ENCODE results near the gene RHO. TPM values are rescaled to one million over a fixed set of nuclear protein-coding genes. Genes with fewer than 3 reads are reported as not detected.

RHO gene
- total RNA-seq, 1 experiment from 2014 or later = not detected

- no peak overlapping the region for H3K27ac ChIP-seq (ENCODE audit: low read length)
- CTCF ChIA-PET = interaction anchor here (0.6 to 0.7 kb wide), 2 partner anchors 48 to 57 kb away, joined by 3 read pairs; no protein-coding TSS in a partner anchor
- H3K4me1 ChIP-seq (ENCODE audit: control insufficient read depth, insufficient read depth, low read length) = peaks cover 20% of the 10 kb centered on the region
- TF ChIP-seq CTCF (IDR thresholded peaks at IDR 0.05) (no peak), POLR2AphosphoS5 (IDR thresholded peaks at IDR 0.05; ENCODE audit: low read depth, low read length) (no peak), SIN3A (IDR thresholded peaks at IDR 0.05; ENCODE audit: borderline replicate concordance, insufficient read depth, low read depth, low read length) (no peak), TCF7L2 (IDR thresholded peaks at IDR 0.05; ENCODE audit: low read depth, low read length) (no peak), REST (IDR thresholded peaks at IDR 0.05; ENCODE audit: insufficient read depth in 1 of 2, low read depth in 2 of 2, low read length in 1 of 2) (no peak)
- no peak overlapping the region for H3K4me3 ChIP-seq (ENCODE audit: low read depth in 2 of 2, low read length in 2 of 2)
- POLR2A ChIA-PET = no interaction called here
- H3K27me3 ChIP-seq (ENCODE audit: control insufficient read depth, insufficient read depth, low read length) = no peaks in the 10 kb centered on the region
- no peak for ATAC-seq
- peaks cover 7% of the 10 kb centered on the region for H3K36me3 ChIP-seq (ENCODE audit: control insufficient read depth, insufficient read depth, low read length)
- intact Hi-C loops (cut with micrococcal nuclease; ENCODE audit: unreplicated experiment) = loop anchor here (5.0 kb wide), 1 partner anchor 65 kb away; no protein-coding TSS in a partner anchor
- no TSS peak for BruUV-seq (replicated peaks)
- in situ Hi-C loops (cut with HindIII; ENCODE audit: low pct_unique_long_range_greater_than_20kb, low sequenced_read_pairs) = no loop called here
- H3K9me3 ChIP-seq (ENCODE audit: control insufficient read depth, insufficient read depth, low read depth, low read length) = no peaks in the 10 kb centered on the region
- no peak for DNase-seq (ENCODE audit: low read depth, low spot score)
Observed at GRCh38 chr3:129556890-129557547, 28.6 kb downstream of the RHO start.

GRCh38 chr3:129557548-129557894 is 29.1 kb downstream of the RHO start:
- H3K4me3 ChIP-seq (ENCODE audit: low read depth in 2 of 2, low read length in 2 of 2) = no peak overlapping the region
- H3K27ac ChIP-seq (ENCODE audit: low read length) = no peak overlapping the region
- no peaks in the 10 kb centered on the region for H3K9me3 ChIP-seq (ENCODE audit: control insufficient read depth, insufficient read depth, low read depth, low read length)
- CTCF ChIA-PET = interaction anchor here (0.6 kb wide), 1 partner anchor 49 kb away, joined by 3 read pairs; no protein-coding TSS in a partner anchor
- peaks cover 7% of the 10 kb centered on the region for H3K36me3 ChIP-seq (ENCODE audit: control insufficient read depth, insufficient read depth, low read length)
- intact Hi-C loops (cut with micrococcal nuclease; ENCODE audit: unreplicated experiment) (loop anchor here (5.0 kb wide), 1 partner anchor 65 kb away; no protein-coding TSS in a partner anchor), in situ Hi-C loops (cut with HindIII; ENCODE audit: low pct_unique_long_range_greater_than_20kb, low sequenced_read_pairs) (no loop called here)
- no peak for TF ChIP-seq REST (IDR thresholded peaks at IDR 0.05; ENCODE audit: insufficient read depth in 1 of 2, low read depth in 2 of 2, low read length in 1 of 2)
- no peak for TF ChIP-seq CTCF (IDR thresholded peaks at IDR 0.05)
- TF ChIP-seq TCF7L2 (IDR thresholded peaks at IDR 0.05; ENCODE audit: low read depth, low read length) = no peak
- TF ChIP-seq POLR2AphosphoS5 (IDR thresholded peaks at IDR 0.05; ENCODE audit: low read depth, low read length) = no peak
- TF ChIP-seq SIN3A (IDR thresholded peaks at IDR 0.05; ENCODE audit: borderline replicate concordance, insufficient read depth, low read depth, low read length) = no peak
- no peaks in the 10 kb centered on the region for H3K27me3 ChIP-seq (ENCODE audit: control insufficient read depth, insufficient read depth, low read length)
- no peak for ATAC-seq
- no peak for DNase-seq (ENCODE audit: low read depth, low spot score)
- BruUV-seq (replicated peaks) = no TSS peak
- H3K4me1 ChIP-seq (ENCODE audit: control insufficient read depth, insufficient read depth, low read length) = peaks cover 20% of the 10 kb centered on the region
- POLR2A ChIA-PET = no interaction called here

All from Panc1 (cell line).